B cell (primary cell): Measurements from ENCODE around the gene ADARB2. TPM values are rescaled to one million over a fixed set of nuclear protein-coding genes. Genes with fewer than 3 reads are reported as not detected.
"Not testable (repeated sequence)": the region's sequence is repeated elsewhere in the genome, so short reads cannot be mapped to it uniquely, and the experiment has no call there.

Source experiments
- ATAC-seq: fragments of 200-7000 bp; cut with Tn5 transposase; one replicate; pipeline ENCODE4 v1.10.0; 2021; ENCODE audit warnings: low read depth, mild to moderate bottlenecking, moderate number of reproducible peaks, moderate library complexity
- CTCF ChIA-PET: fragments of 350-600 bp; sonication (Branson Sonifier 250); formaldehyde crosslinking; loops from one replicate; lab custom pipeline; 2021; ENCODE audit warnings: antibody characterized with exemption, inconsistent platforms; lab: Charles Lee
- POLR2A ChIA-PET: fragments of 350-600 bp; sonication (Branson Sonifier 250); formaldehyde crosslinking; loops from one replicate; lab custom pipeline; 2021; ENCODE audit warnings: antibody characterized with exemption; lab: Charles Lee
- DNase-seq: peaks from one replicate; pipeline ENCODE4 v3.0.0; 2013
- H2AFZ ChIP-seq: 2 replicates; pipeline ENCODE4 v1.6.1; 2012; ENCODE audit warnings: mild to moderate bottlenecking, low read depth, low read length; ENCODE audit not compliant: insufficient read depth, poor library complexity, severe bottlenecking
- H3K27ac ChIP-seq, 2 donors: 1 replicate in 1 of 2; 2 replicates in 1 of 2; pipeline ENCODE4 v1.5.1; 2012 to 2013; ENCODE audit warnings: low read length in 2 of 2, mild to moderate bottlenecking in 2 of 2, moderate library complexity in 1 of 2
- H3K27me3 ChIP-seq, 4 experiments: fragments of 200-600 bp in 1 of 4; sonication (generic) in 1 of 4; replicated peaks in 1 of 4; 1 replicate in 2 of 4; 2 replicates in 2 of 4; pipeline versions ENCODE4 v1.6.1 to v1.7.0; 2013 to 2016; ENCODE audit warnings: low read length in 3 of 4, mild to moderate bottlenecking in 2 of 4, mixed read lengths in 1 of 4, moderate library complexity in 1 of 4; ENCODE audit not compliant: insufficient read depth in 4 of 4, control insufficient read depth in 3 of 4; ENCODE audit errors: control extremely low read depth in 1 of 4
- H3K36me3 ChIP-seq, 2 experiments: replicated peaks in 1 of 2; 1 replicate in 1 of 2; 2 replicates in 1 of 2; pipeline versions ENCODE4 v1.6.1 to v1.7.1; 2013; ENCODE audit warnings: low read length in 1 of 2; ENCODE audit not compliant: insufficient read depth in 2 of 2, control insufficient read depth in 1 of 2; ENCODE audit errors: control extremely low read depth in 1 of 2, extremely low read depth in 1 of 2
- H3K4me1 ChIP-seq, 2 donors: fragments of 200-600 bp in 1 of 2; sonication (generic) in 1 of 2; 1 replicate in 1 of 2; 2 replicates in 1 of 2; pipeline versions ENCODE4 v1.5.1 to v1.6.1; 2013 to 2017; ENCODE audit warnings: low read length in 2 of 2; ENCODE audit not compliant: control insufficient read depth in 2 of 2, insufficient read depth in 2 of 2
- H3K4me2 ChIP-seq: replicated peaks from 2 replicates; pipeline ENCODE3; 2012; ENCODE audit warnings: mild to moderate bottlenecking, low read depth, low read length; ENCODE audit not compliant: poor library complexity, severe bottlenecking
- H3K4me3 ChIP-seq, 5 experiments: fragments of 200-600 bp in 1 of 5; sonication (generic) in 1 of 5; 1 replicate in 3 of 5; 2 replicates in 2 of 5; pipeline versions ENCODE4 v1.5.1 to v1.7.0; 2011 to 2016; ENCODE audit warnings: low read length in 4 of 5, mild to moderate bottlenecking in 4 of 5, low read depth in 2 of 5, control low read depth in 1 of 5, moderate library complexity in 1 of 5; ENCODE audit not compliant: insufficient read depth in 1 of 5; ENCODE audit errors: control extremely low read depth in 1 of 5, extremely low read depth in 1 of 5
- H3K79me2 ChIP-seq: fragments of 200-600 bp; sonication (generic); one replicate; pipeline ENCODE4 v1.6.0; 2016; ENCODE audit warnings: low read length; ENCODE audit not compliant: control insufficient read depth, insufficient read depth
- H3K9ac ChIP-seq: fragments of 200-600 bp; sonication (generic); 2 replicates; pipeline ENCODE4 v1.6.1; 2017; ENCODE audit warnings: mild to moderate bottlenecking, low read length, moderate library complexity
- H3K9me3 ChIP-seq, 3 donors: one replicate each; pipeline versions ENCODE4 v1.6.1 to v1.7.1; 2013; ENCODE audit warnings: low read length in 2 of 3; ENCODE audit not compliant: control insufficient read depth in 2 of 3, insufficient read depth in 1 of 3; ENCODE audit errors: control extremely low read depth in 1 of 3
- H4K20me1 ChIP-seq: 2 replicates; pipeline ENCODE4 v1.6.0; 2012; ENCODE audit warnings: mild to moderate bottlenecking, low read length; ENCODE audit not compliant: insufficient read depth, control insufficient read depth, poor library complexity, severe bottlenecking
- H3K27ac Mint-ChIP-seq: one replicate; pipeline ENCODE4 v1.8.0; 2021; ENCODE audit warnings: mixed read lengths
- H3K27me3 Mint-ChIP-seq: one replicate; pipeline ENCODE4 v1.8.0; 2021; ENCODE audit warnings: mixed read lengths
- H3K4me1 Mint-ChIP-seq: one replicate; pipeline ENCODE4 v1.8.0; 2021; ENCODE audit warnings: mixed read lengths
- H3K4me3 Mint-ChIP-seq: one replicate; pipeline ENCODE4 v1.8.0; 2021; ENCODE audit warnings: mixed read lengths
- H3K9me3 Mint-ChIP-seq: one replicate; pipeline ENCODE4 v1.8.0; 2022; ENCODE audit warnings: mixed read lengths; ENCODE audit not compliant: insufficient read depth
- CTCF ChIP-seq: fragments of 200-600 bp; IDR thresholded peaks from one replicate; pipeline ENCODE4 v1.8.0; 2022; ENCODE audit warnings: antibody characterized with exemption, mild to moderate bottlenecking
- EZH2 ChIP-seq: IDR thresholded peaks from 2 replicates; pipeline ENCODE4 v1.6.1; 2012; ENCODE audit warnings: borderline replicate concordance, low read depth, mild to moderate bottlenecking, moderate library complexity, low read length; ENCODE audit not compliant: insufficient read depth, poor library complexity, severe bottlenecking
- WGBS: methylation state at CpG from one replicate; pipeline ENCODE4 v1.1.5; 2013; ENCODE audit warnings: missing lambda C conversion rate; ENCODE audit not compliant: insufficient coverage; 5-methylcytosine and 5-hydroxymethylcytosine counted together
- intact Hi-C: fragments of 100-400 bp; cut with micrococcal nuclease; formaldehyde crosslinking; loops from one replicate; pipeline ENCODE4 v1.10.0; 2022
- polyA plus RNA-seq: library from polyadenylated mRNA; depleted of rRNA; stranded (reverse); fragments of >200 nt; gene quantifications from 2 replicates; pipeline ENCODE4 v1.2.3, GENCODE V29; 2012
- total RNA-seq, 2 donors: library from RNA; stranded (reverse); fragments of 120-200 nt in 1 of 2; gene quantifications; 1 replicate in 1 of 2; 2 replicates in 1 of 2; pipeline versions ENCODE4 v1.2.3 to v1.2.4, GENCODE V29; 2013 to 2022

ADARB2 gene
- total and polyA plus RNA-seq, 2 donors (not counting 1 experiment from before 2014, with no cell fraction given), result 0.13 to 0.96 TPM

DNA sequence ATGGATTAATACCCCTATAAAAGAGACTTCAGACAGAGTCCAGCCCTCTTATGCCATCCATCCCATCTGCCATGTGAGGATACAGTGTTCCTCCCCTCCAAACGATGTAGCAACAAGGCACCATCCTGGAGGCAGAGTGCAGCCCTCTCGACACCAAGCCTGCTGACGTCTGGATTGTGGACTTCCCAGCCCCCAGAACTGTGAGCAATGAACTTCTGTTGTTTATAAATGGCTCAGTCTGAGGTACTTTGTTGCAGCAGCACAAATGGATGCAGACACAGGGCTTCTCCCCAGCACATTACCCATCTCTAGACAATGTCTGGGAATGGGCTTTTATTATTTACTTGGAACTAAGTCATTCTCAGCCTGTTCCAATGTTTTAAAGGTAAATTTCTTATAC is 485.6 kb downstream of the ADARB2 start:
- DNase-seq (no peak), ATAC-seq (no peak)
- 80% methylated on average over 2 of the region's 3 CpGs for WGBS
- no peaks in the 10 kb centered on the region for H3K4me1 Mint-ChIP-seq
- no peaks in the 10 kb centered on the region for H3K9me3 Mint-ChIP-seq
- ChIA-PET POLR2A (no interaction called here), CTCF (no interaction called here)
- H3K27ac Mint-ChIP-seq, result no peak overlapping the region
- Histone ChIP-seq H3K9me3 (peaks cover 0 to 18% (median 0%) of the 10 kb centered on the region in 3 donors), H2AFZ (no peak overlapping the region), H4K20me1 (no peaks in the 10 kb centered on the region), H3K27ac (no peak overlapping the region), H3K4me3 (no peak overlapping the region), H3K27me3 (peaks cover 0 to 48% (median 15%) of the 10 kb centered on the region in 4 experiments), H3K79me2 (no peaks in the 10 kb centered on the region), H3K36me3 (no peaks in the 10 kb centered on the region), H3K9ac (no peak overlapping the region), H3K4me1 (peaks cover 0 to 3% of the 10 kb centered on the region in 2 donors), H3K4me2 (no peak overlapping the region)
- peaks cover 70% of the 10 kb centered on the region for H3K27me3 Mint-ChIP-seq
- TF ChIP-seq EZH2 (no peak), CTCF (no peak)
- intact Hi-C loops, result no loop called here
- no peak overlapping the region for H3K4me3 Mint-ChIP-seq

GRCh38 chr10:1249142-1249920 is 488.0 kb downstream of the ADARB2 start:
- H3K4me3 Mint-ChIP-seq, result no peak overlapping the region
- H3K27ac ChIP-seq, result no peak overlapping the region
- H4K20me1 ChIP-seq, result no peaks in the 10 kb centered on the region
- H3K79me2 ChIP-seq, result no peaks in the 10 kb centered on the region
- H3K4me1 Mint-ChIP-seq, result no peaks in the 10 kb centered on the region
- H3K27me3 ChIP-seq, result peaks cover 0 to 27% (median 10%) of the 10 kb centered on the region in 4 experiments
- H3K27ac Mint-ChIP-seq, result no peak overlapping the region
- no peak for TF ChIP-seq EZH2
- ATAC-seq (no peak), DNase-seq (no peak)
- H3K27me3 Mint-ChIP-seq, result peaks cover 51% of the 10 kb centered on the region
- CTCF ChIA-PET, result no interaction called here
- H3K4me3 ChIP-seq, result no peak overlapping the region
- intact Hi-C loops, result no loop called here
- H3K36me3 ChIP-seq, result no peaks in the 10 kb centered on the region
- peaks cover 0 to under 1% of the 10 kb centered on the region in 2 donors for H3K4me1 ChIP-seq
- H3K9ac ChIP-seq, result no peak overlapping the region
- POLR2A ChIA-PET, result no interaction called here
- no peak overlapping the region for H3K4me2 ChIP-seq
- H2AFZ ChIP-seq, result no peak overlapping the region
- whole genome bisulfite sequencing, result 44% methylated on average over 1 of the region's 7 CpGs
- no peaks in the 10 kb centered on the region for H3K9me3 Mint-ChIP-seq
- H3K9me3 ChIP-seq, result peaks cover 0 to 16% (median 0%) of the 10 kb centered on the region in 3 donors

- peaks cover 0 to 12% (median 0%) of the 10 kb centered on the region in 3 donors for H3K9me3 ChIP-seq
- H3K4me3 Mint-ChIP-seq, H2AFZ ChIP-seq, H3K4me1 Mint-ChIP-seq, H3K79me2 ChIP-seq, H3K4me3 ChIP-seq, CTCF ChIA-PET, H3K27ac ChIP-seq, H3K9ac ChIP-seq, DNase-seq, H3K9me3 Mint-ChIP-seq, ATAC-seq, H4K20me1 ChIP-seq, H3K4me2 ChIP-seq, H3K4me1 ChIP-seq, POLR2A ChIA-PET, H3K36me3 ChIP-seq, intact Hi-C loops, H3K27ac Mint-ChIP-seq: not testable (repeated sequence)
- H3K27me3 Mint-ChIP-seq, result peaks cover 45% of the 10 kb centered on the region
- peaks cover 0 to 17% (median 10%) of the 10 kb centered on the region in 4 experiments for H3K27me3 ChIP-seq
- WGBS, result 8% methylated on average over 12 of the region's 13 CpGs
Measured at GRCh38 chr10:1248262-1248630, 489.1 kb downstream of the ADARB2 start.
